Measurements from ENCODE around the gene PLEK.

DNA sequence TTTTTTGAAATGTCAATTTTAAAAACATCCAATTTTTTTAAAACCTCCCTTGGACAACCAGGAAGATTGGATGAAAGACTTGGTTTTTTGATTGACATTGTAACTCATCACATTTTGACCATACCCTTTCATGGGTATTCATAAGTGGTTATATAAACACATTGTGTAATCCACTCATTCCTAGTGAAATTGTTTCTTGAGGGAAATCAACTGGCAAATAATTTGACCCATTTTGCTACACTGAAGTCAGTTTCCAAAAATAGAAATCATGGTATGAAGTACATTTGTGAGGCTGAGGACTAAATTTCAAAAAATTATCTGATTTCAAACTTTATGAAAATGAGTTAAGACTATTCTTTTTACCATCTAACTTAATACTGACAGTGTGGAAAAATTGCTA, 70.5 kb downstream of the PLEK start:
- TF ChIP-seq POLR2A (IDR thresholded peaks at IDR 0.05; ENCODE audit: low read depth, low read length) (no peak), POLR2AphosphoS5 (IDR thresholded peaks at IDR 0.05; ENCODE audit: low read depth, low read length) (no peak)

Data from GM12892 (cell line).